Pericardium fibroblast (primary cell): ENCODE measurements around the gene NBPF14. TPM values are rescaled to one million over a fixed set of nuclear protein-coding genes. Genes with fewer than 3 reads are reported as not detected.

ENCODE experiments used
- total RNA-seq: library from RNA; depleted of rRNA; stranded (reverse); fragments of >200 nt; gene quantifications from 2 replicates; pipeline ENCODE4 v1.2.3, GENCODE V29; 2015

Gene NBPF14, protein sequence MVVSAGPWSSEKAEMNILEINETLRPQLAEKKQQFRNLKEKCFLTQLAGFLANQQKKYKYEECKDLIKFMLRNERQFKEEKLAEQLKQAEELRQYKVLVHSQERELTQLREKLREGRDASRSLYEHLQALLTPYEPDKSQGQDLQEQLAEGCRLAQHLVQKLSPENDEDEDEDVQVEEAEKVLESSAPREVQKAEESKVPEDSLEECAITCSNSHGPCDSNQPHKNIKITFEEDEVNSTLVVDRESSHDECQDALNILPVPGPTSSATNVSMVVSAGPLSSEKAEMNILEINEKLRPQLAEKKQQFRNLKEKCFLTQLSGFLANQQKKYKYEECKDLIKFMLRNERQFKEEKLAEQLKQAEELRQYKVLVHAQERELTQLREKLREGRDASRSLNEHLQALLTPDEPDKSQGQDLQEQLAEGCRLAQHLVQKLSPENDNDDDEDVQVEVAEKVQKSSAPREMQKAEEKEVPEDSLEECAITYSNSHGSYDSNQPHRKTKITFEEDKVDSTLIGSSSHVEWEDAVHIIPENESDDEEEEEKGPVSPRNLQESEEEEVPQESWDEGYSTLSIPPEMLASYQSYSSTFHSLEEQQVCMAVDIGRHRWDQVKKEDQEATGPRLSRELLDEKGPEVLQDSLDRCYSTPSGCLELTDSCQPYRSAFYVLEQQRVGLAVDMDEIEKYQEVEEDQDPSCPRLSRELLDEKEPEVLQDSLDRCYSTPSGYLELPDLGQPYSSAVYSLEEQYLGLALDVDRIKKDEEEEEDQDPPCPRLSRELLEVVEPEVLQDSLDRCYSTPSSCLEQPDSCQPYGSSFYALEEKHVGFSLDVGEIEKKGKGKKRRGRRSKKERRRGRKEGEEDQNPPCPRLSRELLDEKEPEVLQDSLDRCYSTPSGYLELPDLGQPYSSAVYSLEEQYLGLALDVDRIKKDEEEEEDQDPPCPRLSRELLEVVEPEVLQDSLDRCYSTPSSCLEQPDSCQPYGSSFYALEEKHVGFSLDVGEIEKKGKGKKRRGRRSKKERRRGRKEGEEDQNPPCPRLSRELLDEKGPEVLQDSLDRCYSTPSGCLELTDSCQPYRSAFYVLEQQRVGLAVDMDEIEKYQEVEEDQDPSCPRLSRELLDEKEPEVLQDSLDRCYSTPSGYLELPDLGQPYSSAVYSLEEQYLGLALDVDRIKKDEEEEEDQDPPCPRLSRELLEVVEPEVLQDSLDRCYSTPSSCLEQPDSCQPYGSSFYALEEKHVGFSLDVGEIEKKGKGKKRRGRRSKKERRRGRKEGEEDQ (N-terminal part only)
- 15.9 and 21.4 TPM in 2 replicates for total RNA-seq

GRCh38 chr1:148595911-148596310 lies at the start of gene NBPF14:
Gene NBPF14 (minus strand): TSS chr1:148596011. CDS start chr1:148595717, 294 bp downstream.

DNA sequence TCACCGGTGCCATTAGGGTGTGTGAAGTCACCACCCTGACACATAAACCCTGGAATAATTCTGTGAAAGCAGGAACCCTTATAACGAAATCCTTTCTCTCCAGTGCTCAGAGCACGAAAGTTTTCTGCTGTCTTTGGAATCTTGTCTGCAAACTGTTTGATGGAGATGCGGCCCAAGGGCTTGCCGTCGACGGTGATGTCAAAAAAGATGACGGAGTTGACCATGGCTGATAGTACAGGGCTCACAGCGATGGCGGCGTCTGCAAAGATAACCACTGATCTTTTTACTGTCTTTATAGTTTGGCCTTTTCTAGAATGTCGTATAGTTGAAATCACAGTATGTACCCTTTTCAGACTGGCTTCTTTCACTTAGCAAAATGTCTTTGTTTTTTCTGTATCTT lies 112.8 kb downstream of the NBPF14 start, which contains the start of gene PPIAL4G:
Gene PPIAL4G (minus strand): TSS at position 274 of the 400 bp plus-strand sequence. CDS start 50 bp downstream, at position 224.

Other genes with a start within 250 kb of the NBPF14 start
- gene PPIAL4G, start 112.7 kb downstream of the NBPF14 start, total RNA-seq = not detected in 2 replicates
- 19.5 and 54.8 TPM in 2 replicates for gene NUDT4B, start 152.8 kb upstream of the NBPF14 start, total RNA-seq
- gene PDE4DIP, start 248.4 kb upstream of the NBPF14 start, total RNA-seq = 80.2 and 85.5 TPM in 2 replicates